CD4-positive, CD25-positive, alpha-beta regulatory T cell (primary cell): ENCODE data around the gene PRPH. TPM values are rescaled to one million over a fixed set of nuclear protein-coding genes. Genes with fewer than 3 reads are reported as not detected.
A peak's percentile ranks its signal among the peaks of the same experiment; 100 is the strongest.
"Not testable (repeated sequence)": the region's sequence is repeated elsewhere in the genome, so short reads cannot be mapped to it uniquely, and the experiment has no call there.

Experiments used
- ATAC-seq, 2 donors: fragments of 150-1000 bp; cut with Tn5 transposase; one replicate each; pipeline ENCODE4 v1.10.0; 2021; ENCODE audit warnings: low read depth in 2 of 2, moderate number of reproducible peaks in 2 of 2, moderate library complexity in 1 of 2
- DNase-seq, 3 donors: peaks; one replicate each; pipeline versions ENCODE4 v3.0.0 to v3.0.0-alpha.2; 2012 to 2022; ENCODE audit warnings: mixed read lengths in 1 of 3
- H3K27ac ChIP-seq: one replicate; pipeline ENCODE4 v1.7.0; 2013; ENCODE audit warnings: mild to moderate bottlenecking, low read length; ENCODE audit not compliant: insufficient read depth, poor library complexity, severe bottlenecking
- H3K27me3 ChIP-seq: one replicate; pipeline ENCODE4 v1.7.0; 2013; ENCODE audit warnings: low read length; ENCODE audit not compliant: control insufficient read depth, insufficient read depth
- H3K36me3 ChIP-seq: one replicate; pipeline ENCODE4 v1.7.0; 2013; ENCODE audit warnings: mild to moderate bottlenecking, low read length, moderate library complexity; ENCODE audit not compliant: control insufficient read depth, insufficient read depth
- H3K4me1 ChIP-seq: 2 replicates; pipeline ENCODE4 v1.7.0; 2013; ENCODE audit warnings: mild to moderate bottlenecking, low read length; ENCODE audit not compliant: insufficient read depth, control insufficient read depth, poor library complexity, severe bottlenecking
- H3K4me3 ChIP-seq: one replicate; pipeline ENCODE4 v1.7.0; 2013; ENCODE audit warnings: low read depth, mild to moderate bottlenecking, low read length, moderate library complexity
- H3K9me3 ChIP-seq, 2 experiments: 1 replicate in 1 of 2; 2 replicates in 1 of 2; pipeline ENCODE4 v1.7.0; 2013; ENCODE audit warnings: low read length in 2 of 2, mild to moderate bottlenecking in 1 of 2, moderate library complexity in 1 of 2; ENCODE audit not compliant: control insufficient read depth in 2 of 2
- H3K27ac Mint-ChIP-seq, 3 donors: one replicate each; pipeline ENCODE4 v1.8.0; 2020 to 2022; ENCODE audit warnings: mild to moderate bottlenecking in 3 of 3, mixed read lengths in 3 of 3, moderate library complexity in 2 of 3
- H3K27me3 Mint-ChIP-seq: one replicate; pipeline ENCODE4 v1.8.0; 2022; ENCODE audit warnings: mild to moderate bottlenecking, mixed read lengths
- H3K36me3 Mint-ChIP-seq: one replicate; pipeline ENCODE4 v1.8.0; 2020; ENCODE audit warnings: mixed read lengths
- H3K4me1 Mint-ChIP-seq, 4 donors: one replicate each; pipeline ENCODE4 v1.8.0; 2020 to 2022; ENCODE audit warnings: mixed read lengths in 4 of 4, mild to moderate bottlenecking in 1 of 4
- H3K4me3 Mint-ChIP-seq, 4 donors: one replicate each; pipeline ENCODE4 v1.8.0; 2020 to 2022; ENCODE audit warnings: mild to moderate bottlenecking in 4 of 4, mixed read lengths in 4 of 4, moderate library complexity in 3 of 4
- H3K9me3 Mint-ChIP-seq, 7 donors: one replicate each; pipeline ENCODE4 v1.8.0; 2020 to 2022; ENCODE audit warnings: mixed read lengths in 7 of 7, mild to moderate bottlenecking in 3 of 7, moderate library complexity in 2 of 7
- polyA plus RNA-seq, 4 donors: library from polyadenylated mRNA; unstranded; fragments of 300-500 nt; fragmentation: Illumina TruSeq; gene quantifications; one replicate each; pipeline ENCODE4 v1.2.3, GENCODE V29; 2021
- total RNA-seq: library from RNA; stranded (reverse); gene quantifications from one replicate; pipeline ENCODE4 v1.2.3, GENCODE V29; 2022

Gene PRPH
- total and polyA plus RNA-seq, 5 donors from 2014 or later: 0.24 TPM; not detected in 4

DNA sequence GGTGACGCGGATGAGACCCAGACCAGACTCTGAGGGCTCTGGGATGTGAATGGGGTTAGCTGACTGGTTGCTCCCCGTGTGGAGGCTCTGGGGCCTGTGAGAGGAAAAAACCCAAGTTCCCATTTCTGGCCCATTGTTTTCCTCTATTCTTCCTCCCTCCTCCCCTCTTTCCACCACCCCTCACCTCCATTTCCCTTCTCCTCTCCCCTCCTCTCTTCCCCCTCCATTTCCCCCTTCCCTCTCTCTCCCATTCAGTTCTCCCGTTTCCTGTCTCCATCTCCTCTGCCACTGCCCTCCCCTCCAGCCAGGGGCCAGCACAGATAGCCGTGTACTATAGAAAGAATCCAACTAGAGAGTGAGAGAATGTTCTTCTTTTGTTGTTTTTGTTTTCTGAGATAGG, 12.6 kb upstream of the PRPH start:
- Histone ChIP-seq H3K4me3 (no peak overlapping the region), H3K27ac (no peak overlapping the region), H3K4me1 (no peaks in the 10 kb centered on the region), H3K36me3 (no peaks in the 10 kb centered on the region), H3K27me3 (peaks cover 7% of the 10 kb centered on the region), H3K9me3 (no peaks in the 10 kb centered on the region)
- ATAC-seq (no peak), DNase-seq (no peak)
- Mint-ChIP-seq H3K4me3 (no peak overlapping the region), H3K4me1 (no peaks in the 10 kb centered on the region), H3K36me3 (no peaks in the 10 kb centered on the region), H3K27me3 (peaks cover 41% of the 10 kb centered on the region), H3K27ac (no peak overlapping the region), H3K9me3 (no peaks in the 10 kb centered on the region)

DNA sequence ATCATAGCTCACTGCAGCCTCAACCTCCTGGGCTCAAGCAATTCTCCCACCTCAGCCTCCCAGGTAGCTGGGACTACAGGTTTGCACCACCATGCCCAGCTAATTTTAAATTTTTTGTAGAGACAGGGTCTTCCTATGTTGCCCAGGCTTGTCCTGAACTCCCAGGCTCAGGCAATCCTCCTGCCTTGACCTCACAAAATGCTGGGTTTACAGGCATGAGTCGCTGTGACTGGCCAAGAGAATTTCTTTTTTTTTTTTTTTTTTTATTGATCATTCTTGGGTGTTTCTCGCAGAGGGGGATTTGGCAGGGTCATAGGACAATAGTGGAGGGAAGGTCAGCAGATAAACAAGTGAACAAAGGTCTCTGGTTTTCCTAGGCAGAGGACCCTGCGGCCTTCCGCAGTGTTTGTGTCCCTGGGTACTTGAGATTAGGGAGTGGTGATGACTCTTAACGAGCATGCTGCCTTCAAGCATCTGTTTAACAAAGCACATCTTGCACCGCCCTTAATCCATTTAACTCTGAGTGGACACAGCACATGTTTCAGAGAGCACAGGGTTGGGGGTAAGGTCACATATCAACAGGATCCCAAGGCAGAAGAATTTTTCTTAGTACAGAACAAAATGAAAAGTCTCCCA, 12.1 kb upstream of the PRPH start:
- not testable (repeated sequence) for H3K9me3 ChIP-seq, H3K36me3 ChIP-seq, H3K4me1 Mint-ChIP-seq, H3K4me3 ChIP-seq, H3K27ac Mint-ChIP-seq, H3K4me1 ChIP-seq, H3K4me3 Mint-ChIP-seq, H3K36me3 Mint-ChIP-seq, H3K27ac ChIP-seq, H3K27me3 ChIP-seq, DNase-seq, ATAC-seq, H3K9me3 Mint-ChIP-seq
- peaks cover 47% of the 10 kb centered on the region for H3K27me3 Mint-ChIP-seq

DNA sequence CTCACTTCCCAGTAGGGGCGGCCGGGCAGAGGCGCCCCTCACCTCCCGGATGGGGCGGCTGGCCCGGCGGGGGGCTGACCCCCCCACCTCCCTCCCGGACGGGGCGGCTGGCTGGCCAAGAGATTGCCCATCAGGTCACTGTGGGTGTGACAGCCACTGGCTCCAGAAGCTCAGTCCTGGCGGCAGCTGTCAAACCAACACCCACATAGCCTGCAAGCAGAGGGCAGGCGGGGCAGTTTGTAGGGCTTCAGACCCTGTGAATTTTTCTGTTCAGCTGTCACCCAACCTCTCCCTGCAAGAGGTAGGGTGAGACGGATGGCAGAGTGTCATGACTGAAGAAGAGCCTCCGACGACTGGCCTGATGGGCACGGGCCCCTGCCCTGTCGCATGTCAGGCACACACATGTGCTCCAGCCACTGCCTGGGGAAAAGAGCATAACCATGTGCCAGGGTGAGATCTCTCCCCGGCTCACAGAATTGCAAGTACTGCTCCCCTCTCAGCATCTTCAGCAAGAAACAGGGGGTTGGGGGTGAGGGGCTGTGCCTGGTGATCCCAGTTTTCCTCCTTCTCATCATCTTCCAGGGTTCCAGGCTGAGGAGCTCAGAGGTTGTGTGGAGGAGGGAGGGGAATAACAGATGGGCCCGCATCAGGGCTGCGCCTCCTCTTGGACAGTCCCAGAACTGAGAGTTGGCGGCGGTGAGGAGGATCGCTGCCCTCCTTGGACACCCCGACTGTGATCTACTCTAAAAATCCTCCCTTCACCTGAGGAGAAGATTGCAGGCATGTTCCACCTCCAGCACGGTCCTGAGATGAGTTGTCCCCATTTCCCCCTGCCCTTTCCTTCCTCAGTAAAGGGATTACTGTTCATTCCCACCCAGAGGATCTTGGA, 11.2 kb upstream of the PRPH start:
- Histone ChIP-seq H3K27me3 (peaks cover 7% of the 10 kb centered on the region), H3K4me1 (no peaks in the 10 kb centered on the region), H3K36me3 (no peaks in the 10 kb centered on the region), H3K9me3 (no peaks in the 10 kb centered on the region), H3K27ac (no peak overlapping the region), H3K4me3 (no peak overlapping the region)
- Mint-ChIP-seq H3K4me1 (no peaks in the 10 kb centered on the region), H3K27me3 (peaks cover 54% of the 10 kb centered on the region), H3K27ac (no peak overlapping the region), H3K9me3 (peaks cover 0 to 2% (median 0%) of the 10 kb centered on the region in 7 donors), H3K4me3 (no peak overlapping the region), H3K36me3 (no peaks in the 10 kb centered on the region)
- DNase-seq (no peak), ATAC-seq (no peak)

DNA sequence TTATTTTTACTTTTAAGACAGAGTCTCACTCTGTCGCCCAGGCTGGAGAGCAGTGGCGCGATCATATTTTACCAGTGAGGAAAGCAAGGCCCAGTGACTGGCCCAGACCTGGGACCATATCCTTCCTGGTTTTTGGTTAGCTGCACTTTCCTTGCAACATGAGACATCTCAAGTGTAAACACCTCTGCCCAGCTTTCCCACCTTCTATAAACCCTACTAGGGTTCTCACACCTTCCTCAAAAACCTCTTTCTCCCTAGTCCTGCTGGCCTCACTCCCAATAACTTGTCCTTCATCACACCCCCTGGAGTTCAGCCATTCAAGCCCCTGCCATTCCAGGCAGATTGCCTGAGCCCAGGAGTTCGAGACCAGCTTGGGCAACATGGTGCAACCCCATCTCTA, 10.3 kb upstream of the PRPH start:
- H3K27me3 Mint-ChIP-seq: peaks cover 50% of the 10 kb centered on the region
- H3K36me3 ChIP-seq: no peaks in the 10 kb centered on the region
- H3K4me1 ChIP-seq: no peaks in the 10 kb centered on the region
- no peaks in the 10 kb centered on the region for H3K9me3 ChIP-seq
- DNase-seq: no peak
- H3K4me3 ChIP-seq: no peak overlapping the region
- no peak overlapping the region for H3K27ac ChIP-seq
- H3K4me3 Mint-ChIP-seq: no peak overlapping the region
- H3K9me3 Mint-ChIP-seq: peaks cover 0 to 2% (median 0%) of the 10 kb centered on the region in 7 donors
- peaks cover 4% of the 10 kb centered on the region for H3K27me3 ChIP-seq
- no peaks in the 10 kb centered on the region for H3K36me3 Mint-ChIP-seq
- ATAC-seq: no peak
- H3K27ac Mint-ChIP-seq: no peak overlapping the region
- H3K4me1 Mint-ChIP-seq: no peaks in the 10 kb centered on the region

DNA sequence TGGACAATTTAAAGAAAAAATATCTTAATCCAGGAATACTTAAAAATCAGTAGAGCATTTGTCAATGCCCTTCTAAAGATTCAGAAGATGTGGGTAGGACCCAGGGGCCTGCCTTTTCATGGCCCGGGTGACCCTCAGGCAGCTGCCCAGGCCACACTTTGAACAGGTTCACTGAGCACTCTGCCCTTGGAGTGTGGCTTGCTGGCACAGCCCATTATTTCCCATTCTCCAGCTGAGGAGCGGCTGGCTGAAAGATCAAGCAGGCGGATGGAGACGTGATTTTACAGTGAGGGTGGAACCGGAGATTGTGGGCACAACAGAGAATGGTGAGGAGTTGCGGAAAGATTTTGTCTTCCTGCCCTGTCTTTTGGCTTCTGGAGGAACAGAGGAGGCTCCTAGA, 7.1 kb upstream of the PRPH start:
- no peak for DNase-seq

DNA sequence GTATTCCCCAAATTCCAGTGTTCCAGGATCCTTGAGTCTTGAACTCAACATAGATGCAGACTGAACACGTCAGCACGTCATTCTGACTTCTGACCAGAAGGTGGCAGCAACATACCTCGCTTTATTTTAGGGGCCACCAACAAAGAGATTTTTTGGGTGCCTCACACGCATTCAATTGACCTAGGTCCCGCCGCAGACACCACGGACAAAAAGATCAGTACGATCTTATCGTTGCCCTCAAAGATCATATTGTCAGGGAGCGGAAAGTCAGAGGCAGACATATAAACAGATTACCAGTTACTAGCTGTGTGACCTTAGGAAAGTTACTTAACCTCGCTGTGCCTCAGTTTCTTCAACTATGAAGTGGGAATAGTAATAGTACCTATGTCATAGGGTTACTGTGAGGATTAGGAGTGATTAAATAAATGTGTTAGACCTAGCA, 6.5 kb upstream of the PRPH start:
- peak; percentile 67 to 73 (median 71) for DNase-seq

More for the DNA sequence above, 7.1 kb upstream of the PRPH start:
- Histone ChIP-seq H3K27ac (no peak overlapping the region), H3K4me3 (no peak overlapping the region), H3K27me3 (peaks cover 4% of the 10 kb centered on the region), H3K36me3 (no peaks in the 10 kb centered on the region), H3K4me1 (no peaks in the 10 kb centered on the region), H3K9me3 (no peaks in the 10 kb centered on the region)
- H3K36me3 Mint-ChIP-seq: no peaks in the 10 kb centered on the region
- no peaks in the 10 kb centered on the region for H3K4me1 Mint-ChIP-seq
- H3K27me3 Mint-ChIP-seq: peaks cover 57% of the 10 kb centered on the region
- peak overlapping the region in 2 of 3 donors; percentile 48 to 91 for H3K27ac Mint-ChIP-seq
- no peak overlapping the region for H3K4me3 Mint-ChIP-seq
- peaks cover 0 to 2% (median 0%) of the 10 kb centered on the region in 7 donors for H3K9me3 Mint-ChIP-seq
- no peak for ATAC-seq

DNA sequence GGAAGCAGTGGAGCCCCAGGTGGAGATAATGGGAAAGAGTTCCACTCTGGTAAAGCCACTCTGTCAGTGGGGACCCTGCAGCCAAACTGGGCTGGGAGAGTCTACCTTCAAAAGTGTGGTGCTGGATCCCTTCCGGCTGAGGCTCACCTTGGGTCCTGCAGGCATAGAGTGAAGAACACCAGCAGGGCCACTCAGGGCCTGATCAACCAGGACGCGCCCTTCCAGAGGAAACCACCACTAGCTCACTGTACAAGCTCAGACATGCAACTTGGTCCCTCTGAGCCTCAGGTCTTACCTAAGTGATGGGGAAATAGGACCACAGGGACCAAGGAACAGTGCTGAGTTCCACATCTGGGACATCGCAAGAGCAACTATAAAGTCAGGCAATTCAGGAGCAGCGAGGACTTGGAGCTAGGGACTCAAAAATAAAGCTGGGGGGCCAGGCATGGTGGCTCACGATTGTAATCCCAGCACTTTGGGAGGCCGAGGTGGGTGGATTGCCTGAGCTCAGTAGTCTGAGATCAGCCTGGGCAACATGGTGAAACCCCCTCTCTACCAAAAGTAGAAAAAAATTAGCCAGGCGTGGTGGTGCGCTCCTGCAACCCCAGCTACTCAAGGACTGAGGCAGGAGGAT, 5.9 kb upstream of the PRPH start:
- no peak for DNase-seq

More for the DNA sequence above, 6.5 kb upstream of the PRPH start:
- Histone ChIP-seq H3K4me1 (no peaks in the 10 kb centered on the region), H3K9me3 (no peaks in the 10 kb centered on the region), H3K27me3 (peaks cover 4% of the 10 kb centered on the region), H3K36me3 (no peaks in the 10 kb centered on the region), H3K4me3 (no peak overlapping the region), H3K27ac (no peak overlapping the region)
- peaks cover 57% of the 10 kb centered on the region for H3K27me3 Mint-ChIP-seq
- H3K4me3 Mint-ChIP-seq: no peak overlapping the region
- H3K36me3 Mint-ChIP-seq: no peaks in the 10 kb centered on the region
- H3K27ac Mint-ChIP-seq: no peak overlapping the region
- ATAC-seq: peak; percentile 62 to 64
- peaks cover 0 to 2% (median 0%) of the 10 kb centered on the region in 7 donors for H3K9me3 Mint-ChIP-seq
- H3K4me1 Mint-ChIP-seq: no peaks in the 10 kb centered on the region

More for the DNA sequence above, 5.9 kb upstream of the PRPH start:
- H3K4me3 Mint-ChIP-seq: no peak overlapping the region
- no peaks in the 10 kb centered on the region for H3K9me3 ChIP-seq
- no peak overlapping the region for H3K4me3 ChIP-seq
- no peak overlapping the region for H3K27ac ChIP-seq
- no peaks in the 10 kb centered on the region for H3K4me1 ChIP-seq
- H3K4me1 Mint-ChIP-seq: no peaks in the 10 kb centered on the region
- ATAC-seq: no peak
- H3K27ac Mint-ChIP-seq: no peak overlapping the region
- peaks cover 0 to 2% (median 0%) of the 10 kb centered on the region in 7 donors for H3K9me3 Mint-ChIP-seq
- peaks cover 6% of the 10 kb centered on the region for H3K27me3 ChIP-seq
- no peaks in the 10 kb centered on the region for H3K36me3 ChIP-seq
- peaks cover 57% of the 10 kb centered on the region for H3K27me3 Mint-ChIP-seq
- H3K36me3 Mint-ChIP-seq: no peaks in the 10 kb centered on the region
